Tibial nerve (tissue), 4 donors: ENCODE results near the gene GBE1. TPM values are rescaled to one million over a fixed set of nuclear protein-coding genes. Genes with fewer than 3 reads are reported as not detected.

Experiments used
- DNase-seq, 2 donors: peaks; one replicate each; pipeline ENCODE4 v3.0.0-alpha.2; 2019; ENCODE audit warnings: low spot score in 2 of 2
- H3K27ac ChIP-seq, 4 donors: fragments of 200-600 bp; sonication (generic) in 3 of 4; one replicate each; pipeline ENCODE4 v1.5.1; 2017 to 2019; ENCODE audit warnings: mild to moderate bottlenecking in 1 of 4
- H3K27me3 ChIP-seq, 2 donors: fragments of 200-600 bp; sonication (generic) in 1 of 2; one replicate each; pipeline versions ENCODE4 v1.5.1 to v1.6.0; 2017 to 2019
- H3K36me3 ChIP-seq, 3 donors: fragments of 200-600 bp; sonication (generic); one replicate each; pipeline ENCODE4 v1.5.1; 2018 to 2019
- H3K4me1 ChIP-seq, 4 donors: fragments of 200-600 bp; sonication (generic) in 3 of 4; one replicate each; pipeline ENCODE4 v1.5.1; 2017 to 2019
- H3K4me3 ChIP-seq, 4 donors: fragments of 200-600 bp; sonication (generic) in 3 of 4; one replicate each; pipeline ENCODE4 v1.5.1; 2017 to 2019; ENCODE audit warnings: mild to moderate bottlenecking in 1 of 4, moderate library complexity in 1 of 4
- H3K9me3 ChIP-seq, 4 donors: fragments of 200-600 bp; sonication (generic) in 3 of 4; one replicate each; pipeline ENCODE4 v1.5.1; 2017 to 2019
- EP300 ChIP-seq, 2 donors: sonication (generic); formaldehyde crosslinking; IDR thresholded peaks; one replicate each; pipeline ENCODE4 v1.6.1; 2017; ENCODE audit warnings: antibody characterized with exemption in 2 of 2, mild to moderate bottlenecking in 1 of 2
- POLR2A ChIP-seq, 2 donors: fragments of 450-650 bp; IDR thresholded peaks; one replicate each; pipeline ENCODE4 v1.6.1; 2017; ENCODE audit warnings: antibody characterized with exemption in 2 of 2, mild to moderate bottlenecking in 2 of 2, moderate library complexity in 2 of 2
- WGBS, 2 donors: methylation state at CpG; one replicate each; pipeline ENCODE4 v1.1.5; 2018; 5-methylcytosine and 5-hydroxymethylcytosine counted together
- total RNA-seq, 4 donors: library from RNA; depleted of rRNA; stranded (reverse); fragments of >200 nt; gene quantifications; one replicate each; pipeline ENCODE4 v1.1.0, GENCODE V29; 2016
- TF ChIP-seq, protein P1 (sequence below), 5 experiments: fragments of 200-600 bp in 3 of 5; fragments of 450-650 bp in 2 of 5; sonication (generic) in 3 of 5; IDR thresholded peaks; one replicate each; pipeline ENCODE4 v1.5.1; 2016 to 2019; ENCODE audit warnings: antibody characterized with exemption in 5 of 5, mild to moderate bottlenecking in 3 of 5, moderate library complexity in 2 of 5

Gene GBE1
- total RNA-seq, 4 donors from 2014 or later: 25.8 to 34.5 (median 31.3) TPM

DNA sequence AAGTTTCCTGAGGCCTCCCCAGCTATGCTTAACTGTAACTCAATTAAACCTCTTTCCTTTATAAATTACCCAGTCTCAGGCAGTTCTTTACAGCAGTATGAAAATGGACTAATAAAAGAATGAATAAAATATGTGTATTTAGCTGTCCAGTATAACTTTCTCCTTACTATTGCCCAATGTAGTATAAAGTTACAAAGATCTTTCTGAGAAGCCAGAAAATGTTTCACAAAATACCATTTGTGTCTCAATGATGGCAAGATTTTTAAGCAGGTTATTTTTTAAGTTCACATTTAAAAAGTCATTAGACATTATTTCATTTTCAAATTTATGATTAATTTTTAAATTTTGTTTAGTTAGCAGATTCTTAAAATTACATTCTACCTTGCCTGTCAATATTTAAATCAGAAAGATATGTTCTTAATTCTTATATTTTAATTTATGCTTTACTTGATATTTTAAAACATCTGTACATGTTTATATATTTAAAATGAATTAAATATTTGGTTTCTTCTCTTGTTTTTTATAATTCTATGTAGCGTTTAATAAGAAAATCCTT, 189.2 kb downstream of the GBE1 start:
- 95 to 96% methylated on average over 1 of the region's 1 CpG for WGBS, 2 donors

DNA sequence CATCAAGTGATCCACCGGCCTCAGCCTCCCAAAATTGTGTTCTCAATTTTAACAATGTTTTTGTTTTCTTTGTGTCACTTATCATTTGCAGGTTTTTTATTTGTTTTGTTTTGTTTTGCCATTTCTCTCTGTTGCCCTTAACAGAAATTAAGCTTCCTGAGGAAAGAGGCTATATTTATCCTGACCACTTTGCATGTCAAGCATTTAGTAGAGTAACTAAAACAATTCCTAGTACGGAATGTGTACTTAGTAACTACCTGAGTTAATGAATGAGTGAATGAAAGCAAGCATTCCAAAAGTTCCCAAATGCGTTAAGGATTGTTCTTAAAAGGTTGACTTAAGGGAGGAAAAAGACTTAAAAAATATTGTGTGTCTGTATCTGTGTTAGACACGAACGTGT, 193.1 kb downstream of the GBE1 start:
- TF ChIP-seq, protein P1, sequence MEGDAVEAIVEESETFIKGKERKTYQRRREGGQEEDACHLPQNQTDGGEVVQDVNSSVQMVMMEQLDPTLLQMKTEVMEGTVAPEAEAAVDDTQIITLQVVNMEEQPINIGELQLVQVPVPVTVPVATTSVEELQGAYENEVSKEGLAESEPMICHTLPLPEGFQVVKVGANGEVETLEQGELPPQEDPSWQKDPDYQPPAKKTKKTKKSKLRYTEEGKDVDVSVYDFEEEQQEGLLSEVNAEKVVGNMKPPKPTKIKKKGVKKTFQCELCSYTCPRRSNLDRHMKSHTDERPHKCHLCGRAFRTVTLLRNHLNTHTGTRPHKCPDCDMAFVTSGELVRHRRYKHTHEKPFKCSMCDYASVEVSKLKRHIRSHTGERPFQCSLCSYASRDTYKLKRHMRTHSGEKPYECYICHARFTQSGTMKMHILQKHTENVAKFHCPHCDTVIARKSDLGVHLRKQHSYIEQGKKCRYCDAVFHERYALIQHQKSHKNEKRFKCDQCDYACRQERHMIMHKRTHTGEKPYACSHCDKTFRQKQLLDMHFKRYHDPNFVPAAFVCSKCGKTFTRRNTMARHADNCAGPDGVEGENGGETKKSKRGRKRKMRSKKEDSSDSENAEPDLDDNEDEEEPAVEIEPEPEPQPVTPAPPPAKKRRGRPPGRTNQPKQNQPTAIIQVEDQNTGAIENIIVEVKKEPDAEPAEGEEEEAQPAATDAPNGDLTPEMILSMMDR (IDR thresholded peaks at IDR 0.05): no peak
- TF ChIP-seq EP300 (IDR thresholded peaks at IDR 0.05): no peak
- no peak for TF ChIP-seq POLR2A (IDR thresholded peaks at IDR 0.05)
- 76 to 95% methylated on average over 5 of the region's 5 CpGs for WGBS, 2 donors
- Histone ChIP-seq H3K27ac (no peak overlapping the region), H3K4me1 (no peaks in the 10 kb centered on the region), H3K9me3 (peaks cover 0 to 13% (median 0%) of the 10 kb centered on the region in 4 donors), H3K36me3 (peaks cover 0 to 26% (median 0%) of the 10 kb centered on the region in 3 donors), H3K27me3 (no peaks in the 10 kb centered on the region), H3K4me3 (no peak overlapping the region)
- DNase-seq: no peak

More for the DNA sequence above, 189.2 kb downstream of the GBE1 start:
- Histone ChIP-seq H3K36me3 (peaks cover 0 to 9% (median 0%) of the 10 kb centered on the region in 3 donors), H3K27me3 (no peaks in the 10 kb centered on the region), H3K4me1 (no peaks in the 10 kb centered on the region), H3K9me3 (no peaks in the 10 kb centered on the region), H3K4me3 (no peak overlapping the region), H3K27ac (no peak overlapping the region)
- TF ChIP-seq, protein P1 (IDR thresholded peaks at IDR 0.05): no peak
- TF ChIP-seq EP300 (IDR thresholded peaks at IDR 0.05) (no peak), POLR2A (IDR thresholded peaks at IDR 0.05) (no peak)
- no peak for DNase-seq

DNA sequence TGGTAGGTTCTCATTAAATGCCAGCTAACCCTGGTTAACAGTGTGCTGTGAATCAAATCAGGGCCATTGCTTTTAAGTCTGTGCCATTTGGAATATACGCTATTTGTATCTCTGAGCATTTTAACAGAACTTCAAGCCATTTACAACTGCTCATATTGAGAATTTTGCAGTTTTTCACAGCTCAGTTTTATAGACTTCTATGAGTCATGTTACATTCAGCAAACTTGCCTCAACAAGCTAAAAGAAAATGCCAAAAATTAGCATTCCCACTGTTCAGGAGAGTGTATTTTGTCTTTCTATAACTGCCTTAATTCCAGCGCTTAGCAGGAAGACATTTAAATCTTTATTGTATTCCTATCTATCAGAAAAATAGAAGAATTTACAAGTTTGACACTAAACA, 196.4 kb downstream of the GBE1 start:
- WGBS, 2 donors: 93 to 99% methylated on average over 2 of the region's 2 CpGs
- Histone ChIP-seq H3K27ac (no peak overlapping the region), H3K4me1 (no peaks in the 10 kb centered on the region), H3K4me3 (no peak overlapping the region), H3K36me3 (peaks cover 0 to 32% (median 0%) of the 10 kb centered on the region in 3 donors), H3K27me3 (no peaks in the 10 kb centered on the region), H3K9me3 (peaks cover 0 to 13% (median 0%) of the 10 kb centered on the region in 4 donors)
- DNase-seq: no peak
- TF ChIP-seq EP300 (IDR thresholded peaks at IDR 0.05): no peak
- TF ChIP-seq, protein P1 (IDR thresholded peaks at IDR 0.05): no peak
- TF ChIP-seq POLR2A (IDR thresholded peaks at IDR 0.05): no peak

DNA sequence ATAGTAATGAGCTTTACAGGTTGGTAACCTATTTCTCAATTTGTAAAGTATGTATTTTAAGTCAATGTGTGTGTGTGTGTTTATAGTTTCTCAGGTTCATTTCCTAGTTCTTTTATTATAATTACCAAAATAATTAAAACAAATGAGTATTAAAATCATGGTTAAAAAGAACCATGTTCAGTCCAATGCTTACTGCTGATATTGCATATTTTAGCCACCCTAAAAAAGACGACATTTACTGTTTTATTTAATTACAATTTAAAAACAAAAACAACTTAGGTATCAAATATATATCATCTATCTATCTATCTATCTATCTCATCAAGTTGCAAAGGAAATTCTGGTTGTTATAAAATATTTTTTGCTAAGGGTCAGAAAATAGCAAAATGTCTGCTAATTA, 203.3 kb downstream of the GBE1 start:
- WGBS, 2 donors: 0 to 96% methylated on average over 1 of the region's 1 CpG
- H3K27ac ChIP-seq: no peak overlapping the region
- H3K36me3 ChIP-seq: peaks cover 0 to 6% (median 0%) of the 10 kb centered on the region in 3 donors
- DNase-seq: no peak
- no peaks in the 10 kb centered on the region for H3K27me3 ChIP-seq
- H3K4me3 ChIP-seq: no peak overlapping the region
- TF ChIP-seq EP300 (IDR thresholded peaks at IDR 0.05): no peak
- no peaks in the 10 kb centered on the region for H3K9me3 ChIP-seq
- no peaks in the 10 kb centered on the region for H3K4me1 ChIP-seq

DNA sequence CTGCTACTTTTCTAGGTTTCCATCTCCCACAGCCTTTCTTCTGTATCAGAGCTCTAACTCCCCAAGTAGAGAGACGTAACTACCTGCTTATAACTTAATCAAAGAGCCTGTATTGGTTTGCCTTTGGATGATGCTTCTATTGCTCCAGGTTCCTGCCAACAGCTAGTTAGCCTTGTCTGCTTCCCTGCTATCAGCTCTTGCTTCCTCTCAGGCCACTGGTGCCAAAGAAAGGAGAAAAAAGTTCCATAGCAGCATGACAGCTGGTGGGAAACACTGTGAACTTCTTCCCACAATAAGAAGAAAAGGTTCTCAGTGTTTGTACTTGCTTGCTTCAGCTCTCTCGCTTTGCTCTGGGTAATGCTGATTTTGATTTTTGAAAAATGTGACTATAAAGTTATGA, 206.6 kb downstream of the GBE1 start:
- no peak overlapping the region for H3K4me3 ChIP-seq
- TF ChIP-seq, protein P1 (IDR thresholded peaks at IDR 0.05): no peak
- no peak for TF ChIP-seq POLR2A (IDR thresholded peaks at IDR 0.05)
- no peak for TF ChIP-seq EP300 (IDR thresholded peaks at IDR 0.05)
- WGBS, 2 donors: 87 to 92% methylated on average over 2 of the region's 2 CpGs
- DNase-seq: no peak
- no peak overlapping the region for H3K27ac ChIP-seq
- no peaks in the 10 kb centered on the region for H3K4me1 ChIP-seq
- no peaks in the 10 kb centered on the region for H3K27me3 ChIP-seq
- no peaks in the 10 kb centered on the region for H3K9me3 ChIP-seq
- no peaks in the 10 kb centered on the region for H3K36me3 ChIP-seq
